ENCODE results near the gene PHTF2.

GRCh38 chr7:77866786-77867536, 68.4 kb downstream of the PHTF2 start:
- TF ChIP-seq CTCF (IDR thresholded peaks at IDR 0.05) (no peak), POLR2A (IDR thresholded peaks at IDR 0.05) (no peak), POLR2AphosphoS5 (IDR thresholded peaks at IDR 0.05) (peak in 1 of 3 donors; percentile 20), EP300 (IDR thresholded peaks at IDR 0.05; ENCODE audit: low read depth) (no peak)

All from transverse colon (tissue), 4 donors.